Measurements from ENCODE around the gene NPIPB2.
"Not testable (repeated sequence)": the region's sequence is repeated elsewhere in the genome, so short reads cannot be mapped to it uniquely, and the experiment has no call there.

Gene NPIPB2

DNA sequence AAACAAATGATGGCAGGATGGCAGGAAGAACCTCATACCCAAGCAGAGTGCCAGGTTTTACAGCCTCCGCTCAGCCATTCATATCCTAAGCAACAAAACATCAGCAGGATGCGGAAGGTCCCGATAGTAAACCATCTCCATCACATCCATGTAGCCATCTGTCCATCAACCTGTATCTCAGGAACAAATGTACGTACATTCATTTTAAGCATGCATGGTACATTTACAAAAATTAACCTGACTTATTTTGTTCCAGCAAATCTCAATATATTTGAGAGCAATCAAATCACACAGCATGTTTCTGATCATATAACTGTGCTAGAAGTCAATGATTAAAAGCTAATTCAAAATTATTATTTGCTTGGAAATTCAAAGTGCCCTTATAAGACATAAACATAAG is at the start of gene NPIPB2:
NPIPB2 (minus strand) TSS at position 101 of the 400 bp plus-strand sequence; CDS start at position 101, 0 bp downstream.
- DNase-seq = not testable (repeated sequence)

DNA sequence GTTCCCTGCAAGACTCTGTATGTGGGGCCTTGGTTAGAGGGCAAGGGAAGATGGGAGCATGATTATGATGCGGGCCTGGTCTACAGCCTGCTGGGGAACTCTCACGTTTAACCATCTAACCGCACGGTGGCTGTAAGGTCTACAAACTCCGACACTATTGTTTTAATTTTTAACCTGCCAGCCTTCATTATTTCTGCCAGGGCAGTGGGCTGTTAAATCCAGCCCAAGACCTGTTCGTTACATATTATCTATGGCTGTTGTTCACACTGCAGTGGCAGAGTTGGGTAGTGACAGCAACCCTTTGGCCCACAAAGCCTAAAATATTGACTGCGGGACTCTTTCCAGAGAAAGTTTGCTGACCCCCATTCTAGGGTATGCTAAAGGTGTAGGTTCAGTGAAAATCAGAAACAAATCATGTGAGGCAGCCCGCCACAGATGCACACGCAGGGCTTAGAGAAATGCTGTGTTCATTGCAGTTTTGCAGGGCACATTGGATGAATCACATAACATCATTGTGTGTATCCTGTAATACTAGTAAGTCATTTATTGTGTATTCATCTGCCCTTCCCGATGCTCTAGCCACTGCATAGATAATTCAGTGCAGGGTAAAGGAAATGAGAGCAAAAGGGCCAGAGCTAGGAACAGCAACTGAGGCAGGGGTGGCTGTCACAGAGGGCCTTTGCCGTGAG is 49.0 kb upstream of the NPIPB2 start:
- DNase-seq = no peak

DNA sequence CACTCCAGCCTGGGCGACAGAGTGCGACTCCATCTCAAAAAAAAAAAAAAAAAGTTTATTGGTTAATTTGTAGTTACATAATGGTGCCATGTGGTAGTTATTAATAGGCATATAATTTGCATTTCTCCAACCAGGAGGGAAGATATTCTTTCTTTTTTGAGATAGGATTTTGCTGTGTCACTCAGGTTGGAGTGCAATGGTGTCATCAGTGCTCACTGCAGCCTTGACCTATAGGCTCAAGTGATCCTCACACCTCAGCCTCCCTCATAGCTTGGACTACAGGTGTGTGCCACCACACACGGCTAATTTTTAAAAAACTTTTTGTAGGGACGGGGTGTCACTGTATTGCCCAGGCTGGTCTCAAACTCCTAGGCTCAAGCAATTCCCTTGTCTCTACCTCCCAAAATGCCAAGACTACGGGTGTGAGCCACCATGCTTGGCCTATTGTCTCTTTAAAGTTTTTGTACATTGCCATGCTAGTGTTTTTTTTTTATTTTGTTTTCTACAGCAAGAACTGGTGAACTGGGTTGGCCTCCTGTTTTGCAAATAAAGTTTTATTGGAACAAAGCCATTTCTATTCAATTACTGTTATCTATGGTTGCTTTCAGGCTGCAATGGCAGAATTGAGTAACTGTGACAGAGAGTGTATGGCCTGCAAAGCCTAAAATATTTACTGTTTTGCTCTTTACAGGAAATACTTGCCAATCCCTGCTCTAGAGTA is 46.6 kb upstream of the NPIPB2 start:
- DNase-seq = no peak

DNA sequence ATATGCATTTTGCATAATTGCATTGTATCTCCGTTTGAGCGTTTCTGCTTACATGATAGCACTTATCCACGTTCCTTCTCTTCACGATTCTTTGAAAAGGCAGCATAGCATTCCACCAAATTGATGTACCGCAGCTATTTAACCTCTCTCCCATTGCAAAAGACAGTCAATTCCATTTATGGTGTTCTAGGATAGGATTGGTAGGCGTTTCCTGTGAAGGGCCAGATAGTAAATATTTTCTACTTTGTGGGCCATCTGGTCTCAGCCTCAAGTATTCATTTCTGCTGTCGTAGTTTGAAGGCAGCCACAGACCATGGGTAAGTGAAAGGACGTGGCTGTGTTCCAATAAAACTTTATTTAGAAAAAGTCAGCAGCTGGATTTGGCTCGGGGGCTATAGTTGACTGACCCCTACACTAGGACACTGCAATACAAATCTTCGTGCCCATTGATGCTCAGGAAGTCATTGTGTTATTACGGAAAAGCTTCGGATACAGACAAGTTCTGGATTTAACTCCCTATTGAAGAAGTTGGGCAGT is 44.7 kb upstream of the NPIPB2 start:
- DNase-seq = no peak

DNA sequence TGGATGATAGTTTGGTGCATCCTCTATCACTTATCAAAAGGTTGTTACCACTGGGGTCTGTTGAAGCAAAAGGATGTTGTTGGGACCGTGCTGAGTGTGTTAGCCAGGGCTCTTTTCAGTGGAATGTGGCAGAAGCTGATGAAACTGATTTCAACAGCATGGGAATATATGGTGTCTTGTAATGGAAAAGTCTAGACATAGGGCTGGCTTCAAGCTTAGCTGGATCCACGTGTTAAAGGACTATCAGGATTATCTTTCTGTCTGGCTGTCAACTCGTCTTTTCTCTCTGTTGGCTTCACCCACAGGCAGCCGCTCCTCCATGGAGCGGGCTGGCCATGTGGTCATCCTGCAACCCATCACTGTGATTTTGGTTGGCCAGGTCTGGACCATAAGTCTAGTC is 43.4 kb upstream of the NPIPB2 start:
- no peak for DNase-seq

DNA sequence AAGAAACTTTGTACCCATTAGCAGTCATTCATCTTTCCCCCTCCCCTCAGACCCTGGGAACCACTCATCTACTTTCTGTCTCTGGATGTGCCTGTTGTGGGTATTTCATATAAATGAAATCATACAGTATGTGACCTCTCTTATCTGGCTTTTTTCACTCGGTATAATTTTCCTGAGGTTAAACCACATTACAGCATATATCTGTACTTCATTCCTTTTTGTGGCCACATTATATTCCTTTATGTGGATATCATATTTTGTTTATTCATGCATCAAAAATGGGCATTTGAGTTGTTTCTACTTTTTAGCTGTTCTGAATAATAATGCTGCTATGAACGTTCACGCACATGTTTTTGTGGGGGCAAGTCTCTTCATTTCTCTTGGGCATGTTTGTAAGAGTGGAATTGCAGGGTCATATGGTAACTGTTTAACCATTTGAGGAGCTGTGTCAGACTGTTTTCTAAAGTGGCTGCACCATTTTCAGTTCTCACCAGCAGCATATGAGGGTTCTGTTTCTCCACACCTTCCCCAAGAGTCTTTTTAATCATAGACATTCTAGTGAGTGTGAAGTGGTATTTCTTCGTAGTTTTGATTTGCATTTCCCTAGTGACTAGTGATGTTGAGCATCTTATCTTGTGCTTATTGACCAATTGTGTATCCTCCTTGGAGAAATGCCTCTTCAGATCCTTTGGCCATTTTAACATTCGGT is 38.4 kb upstream of the NPIPB2 start:
- no peak for DNase-seq

DNA sequence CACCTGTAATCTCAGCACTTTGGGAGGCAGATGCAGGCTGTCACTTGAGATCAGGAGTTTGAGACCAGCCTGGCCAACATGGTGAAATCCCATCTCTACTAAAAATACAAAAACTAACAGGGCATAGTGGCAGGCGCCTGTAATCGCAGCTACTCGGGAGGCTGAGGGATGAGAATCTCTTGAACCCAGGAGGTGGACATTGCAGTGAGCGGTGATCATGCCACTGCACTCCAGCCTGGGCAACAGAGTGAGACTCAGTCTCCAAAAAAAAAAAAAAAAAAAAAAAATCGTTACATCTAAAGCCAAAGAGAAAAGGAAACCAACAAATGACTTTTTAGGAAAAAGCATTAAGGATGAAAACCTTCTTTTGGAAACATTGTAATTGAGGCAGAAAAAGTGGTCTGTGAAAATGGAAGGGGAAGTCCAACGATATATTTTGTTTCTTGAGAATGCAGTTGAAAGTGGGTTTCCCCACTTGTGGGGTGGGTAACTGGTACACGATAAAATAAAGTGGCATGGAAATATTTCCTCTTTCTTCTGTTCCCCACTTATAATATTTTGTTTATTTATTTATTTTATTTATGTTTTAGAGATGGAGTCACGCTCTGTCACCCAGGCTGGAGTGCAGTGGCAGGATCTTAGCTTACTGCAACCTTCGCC is 37.3 kb upstream of the NPIPB2 start:
- DNase-seq = no peak

DNA sequence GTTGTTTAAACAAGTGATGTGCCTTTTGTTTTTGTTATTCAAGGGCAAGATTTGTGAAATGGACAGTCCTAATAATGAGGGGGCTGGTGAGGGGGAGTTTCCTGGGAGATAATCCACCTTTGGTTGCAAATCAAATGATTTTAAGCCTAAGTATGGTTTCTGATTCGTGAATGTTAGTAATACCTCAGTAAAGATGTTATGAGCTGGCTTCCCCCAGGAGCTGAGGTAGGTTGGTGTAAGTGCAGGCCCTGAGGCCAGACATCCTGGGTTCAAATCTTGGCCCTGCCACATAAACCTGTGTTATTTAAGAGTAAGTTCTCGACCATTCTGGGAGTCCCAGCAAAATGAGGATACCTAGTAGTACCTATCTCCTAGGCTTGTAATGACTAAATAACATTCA is 36.2 kb upstream of the NPIPB2 start:
- DNase-seq = no peak

DNA sequence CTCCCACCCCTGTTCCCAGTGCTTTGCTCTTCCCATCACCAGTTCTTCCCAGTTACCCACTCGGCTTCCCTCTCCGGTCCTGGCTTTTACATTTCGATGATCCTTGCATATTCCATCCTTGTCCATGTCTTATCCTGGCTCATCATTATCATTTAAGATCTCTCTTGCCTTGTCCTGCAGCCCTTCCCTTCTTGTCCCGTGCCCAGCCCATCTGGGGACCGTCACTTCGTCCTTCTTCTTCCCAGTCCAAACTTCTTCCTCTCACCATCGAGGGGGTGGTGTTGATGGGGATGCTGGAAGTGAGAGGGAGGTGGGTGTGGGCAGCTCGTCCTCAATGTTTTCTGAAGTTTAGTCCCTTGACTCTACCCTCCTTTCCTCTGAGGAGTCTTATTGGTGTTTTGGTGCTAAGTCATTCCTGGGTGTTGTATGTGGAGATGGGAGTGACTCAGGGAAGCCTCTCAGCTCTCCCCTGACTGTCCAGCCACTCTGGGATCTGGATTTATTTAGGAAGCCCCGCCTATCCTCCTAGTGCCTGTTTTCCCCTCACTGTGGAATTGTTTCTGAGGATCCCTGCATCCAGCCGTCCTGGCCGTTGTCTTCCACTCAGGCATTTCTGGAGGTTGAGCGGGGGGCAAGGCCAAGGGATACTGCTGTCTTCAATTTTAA is 35.7 kb upstream of the NPIPB2 start:
- no peak for DNase-seq

DNA sequence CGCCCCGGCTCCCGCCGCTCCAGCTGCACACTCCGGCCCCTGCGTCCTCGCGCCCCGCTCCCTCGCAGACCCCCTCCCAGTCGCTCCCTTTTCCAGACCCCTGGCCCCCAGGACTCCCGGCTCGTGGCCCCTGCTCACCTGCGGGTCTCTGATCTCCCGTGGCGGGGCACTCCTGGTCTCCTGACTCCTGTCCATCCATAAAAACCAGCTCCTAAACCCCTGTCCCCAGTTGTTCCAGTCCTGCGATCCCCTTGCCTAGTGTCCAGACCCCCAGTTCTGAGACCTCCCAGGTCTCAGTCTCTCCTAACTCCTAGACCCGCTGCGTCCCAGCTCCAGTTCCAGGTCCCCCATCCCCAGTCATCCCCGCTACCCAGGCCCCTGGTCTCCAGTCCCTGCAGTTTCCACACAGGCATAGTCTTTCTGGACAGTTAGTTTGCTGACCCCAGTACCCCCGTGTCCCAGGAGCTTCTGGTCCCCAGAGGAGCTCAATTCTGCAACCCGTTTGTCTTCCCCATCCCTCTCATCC is 35.1 kb upstream of the NPIPB2 start:
- peak; percentile 26 for DNase-seq

DNA sequence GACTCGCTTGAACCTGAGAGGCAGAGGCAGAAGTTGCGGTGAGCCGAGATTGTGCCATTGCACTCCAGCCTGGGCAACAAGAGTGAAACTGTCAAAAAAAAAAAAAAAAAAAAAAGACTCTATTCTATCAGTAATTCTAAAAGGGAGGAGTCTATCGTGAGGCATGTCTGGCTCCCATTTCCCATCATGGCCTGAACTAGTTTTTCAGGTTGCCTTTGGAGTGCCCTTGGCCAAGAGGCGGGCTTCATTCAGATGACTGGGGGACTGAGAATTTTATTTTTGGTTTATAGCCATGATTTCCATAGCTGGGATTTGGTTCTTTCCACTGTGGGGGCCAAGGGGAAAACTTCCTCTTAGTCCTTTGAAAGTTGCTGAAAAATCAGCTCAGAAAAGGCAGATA is 31.2 kb upstream of the NPIPB2 start:
- no peak for DNase-seq

DNA sequence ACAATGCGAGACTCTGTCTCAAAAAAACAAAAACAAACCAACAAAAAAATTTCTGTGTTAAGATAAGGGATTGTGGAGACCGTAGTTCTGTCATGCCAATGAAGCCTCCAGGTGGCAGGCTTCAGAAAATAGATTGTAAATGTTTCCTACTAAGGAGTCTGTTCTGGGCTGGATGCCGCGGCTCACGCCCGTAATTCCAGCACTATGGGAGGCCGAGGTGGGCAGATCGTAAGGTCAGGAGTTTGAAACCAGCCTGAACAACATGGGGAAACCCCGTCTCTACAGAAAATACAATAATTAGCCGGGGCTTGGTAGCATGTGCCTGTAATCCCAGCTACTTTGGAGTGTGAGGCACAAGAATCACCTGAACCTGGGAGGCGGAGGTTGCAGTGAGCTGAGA is 30.3 kb upstream of the NPIPB2 start:
- DNase-seq = no peak

DNA sequence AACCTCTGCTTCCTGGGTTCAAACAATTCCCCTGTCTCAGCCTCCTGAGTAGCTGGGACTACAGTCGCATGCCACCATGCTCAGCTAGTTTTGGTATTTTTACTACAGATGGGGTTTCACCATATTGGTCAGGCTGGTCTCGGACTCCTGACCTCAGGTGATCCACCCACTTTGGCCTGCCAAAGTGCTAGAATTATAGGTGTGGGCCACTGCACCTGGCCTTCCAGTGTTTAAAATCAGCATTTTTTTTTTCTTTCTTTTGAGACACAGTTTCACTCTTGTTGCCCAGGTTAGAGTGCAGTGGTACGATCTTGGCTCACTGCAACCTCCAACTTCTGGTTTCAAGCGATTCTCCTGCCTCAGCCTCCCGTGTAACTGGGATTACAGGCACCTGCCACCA is 28.4 kb upstream of the NPIPB2 start:
- DNase-seq = not testable (repeated sequence)

DNA sequence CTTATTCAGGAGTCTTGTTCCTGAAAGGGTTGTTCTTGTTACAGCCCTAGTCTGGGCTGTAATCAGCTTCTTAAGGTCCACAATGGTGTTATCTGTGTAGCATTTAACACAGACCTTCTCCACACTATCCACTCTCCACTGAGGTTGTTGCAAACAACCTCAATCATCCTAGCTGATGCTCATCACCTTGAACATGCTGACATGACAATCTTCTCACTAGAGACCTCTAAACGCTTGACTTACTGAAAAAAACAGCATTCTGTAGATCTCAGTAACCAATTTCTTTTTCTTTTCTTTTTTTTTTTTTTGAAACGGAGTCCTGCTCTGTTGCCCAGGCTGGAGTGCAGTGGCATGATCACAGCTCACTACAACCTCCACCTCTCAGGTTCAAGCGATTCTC is 26.7 kb upstream of the NPIPB2 start:
- DNase-seq = no peak

DNA sequence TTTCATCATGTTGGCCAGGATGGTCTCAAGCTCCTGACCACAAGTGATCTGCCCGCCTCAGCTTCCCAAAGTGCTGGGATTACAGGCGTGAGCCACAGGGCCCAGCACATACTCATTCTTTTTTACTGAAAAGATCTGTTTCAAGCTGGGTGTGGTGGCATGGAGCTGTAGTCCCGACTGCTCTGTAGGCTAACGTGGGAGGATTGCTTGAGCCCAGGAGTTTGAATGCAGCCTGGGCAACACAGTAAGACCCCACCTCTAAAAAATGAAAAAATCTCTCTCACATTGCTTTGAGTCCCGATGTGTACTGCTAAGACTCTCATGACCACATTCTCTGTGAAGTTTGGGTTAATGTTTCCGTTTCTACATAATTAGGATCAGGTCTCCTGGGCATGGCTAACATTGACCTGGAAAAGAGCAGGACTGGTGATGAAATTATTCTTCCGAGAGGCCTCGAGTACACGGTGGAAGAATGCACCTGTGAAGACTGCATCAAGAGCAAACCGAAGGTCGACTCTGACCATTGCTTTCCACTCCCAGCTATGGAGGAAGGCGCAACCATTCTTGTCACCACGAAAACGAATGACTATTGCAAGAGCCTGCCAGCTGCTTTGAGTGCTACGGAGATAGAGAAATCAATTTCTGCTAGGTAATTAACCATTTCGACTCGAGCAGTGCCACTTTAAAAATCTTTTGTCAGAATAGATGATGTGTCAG is 25.5 kb upstream of the NPIPB2 start:
- no peak for DNase-seq

DNA sequence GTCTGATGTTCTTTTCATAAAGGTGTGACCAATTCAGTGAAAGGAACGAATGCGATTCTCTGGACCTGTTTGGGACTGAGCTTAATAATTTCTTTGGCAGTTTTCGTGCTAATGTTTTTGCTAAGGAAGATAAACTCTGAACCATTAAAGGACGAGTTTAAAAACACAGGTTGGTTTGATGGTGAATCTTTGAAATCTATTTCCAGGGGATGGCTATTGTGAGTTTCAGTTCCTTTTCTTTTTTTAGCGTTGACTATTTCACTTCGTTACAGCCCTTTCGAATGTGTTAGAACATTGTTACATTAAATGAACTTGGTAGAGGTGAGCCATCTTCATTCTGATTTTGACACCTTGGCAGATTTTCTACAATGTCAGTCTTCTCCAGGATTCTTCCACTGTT is 24.3 kb upstream of the NPIPB2 start:
- no peak for DNase-seq

DNA sequence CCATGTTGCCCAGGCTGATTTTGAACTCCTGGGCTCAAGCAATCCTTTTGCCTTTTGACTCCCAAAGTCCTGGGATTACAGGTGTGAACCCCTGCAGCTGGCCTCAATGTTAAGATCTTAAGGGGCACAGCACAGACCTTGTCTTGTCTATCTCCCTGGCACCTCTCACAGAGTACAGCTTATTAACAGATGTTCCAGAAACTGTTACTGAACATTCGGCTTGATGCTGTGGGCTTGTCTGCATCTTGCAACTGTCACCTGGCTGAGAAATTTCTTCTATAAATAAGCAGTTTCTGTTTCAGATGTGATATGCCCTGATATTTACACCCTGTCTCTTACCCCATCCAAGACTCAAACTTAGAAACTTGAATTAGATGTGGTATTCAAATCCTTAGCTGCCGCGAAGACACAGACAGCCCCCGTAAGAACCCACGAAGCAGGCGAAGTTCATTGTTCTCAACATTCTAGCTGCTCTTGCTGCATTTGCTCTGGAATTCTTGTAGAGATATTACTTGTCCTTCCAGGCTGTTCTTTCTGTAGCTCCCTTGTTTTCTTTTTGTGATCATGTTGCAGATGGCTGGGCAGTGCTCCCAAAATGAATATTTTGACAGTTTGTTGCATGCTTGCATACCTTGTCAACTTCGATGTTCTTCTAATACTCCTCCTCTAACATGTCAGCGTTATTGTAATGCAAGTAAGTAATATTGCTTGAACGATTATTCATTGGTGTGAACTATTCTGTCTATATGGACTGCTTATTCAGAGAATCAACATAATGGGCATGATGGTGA is 23.1 kb upstream of the NPIPB2 start, which contains the start of gene TNFRSF17:
TNFRSF17 (plus strand) TSS at position 450 of the 791 bp plus-strand sequence; CDS start at position 565, 115 bp downstream.
- no peak for DNase-seq

DNA sequence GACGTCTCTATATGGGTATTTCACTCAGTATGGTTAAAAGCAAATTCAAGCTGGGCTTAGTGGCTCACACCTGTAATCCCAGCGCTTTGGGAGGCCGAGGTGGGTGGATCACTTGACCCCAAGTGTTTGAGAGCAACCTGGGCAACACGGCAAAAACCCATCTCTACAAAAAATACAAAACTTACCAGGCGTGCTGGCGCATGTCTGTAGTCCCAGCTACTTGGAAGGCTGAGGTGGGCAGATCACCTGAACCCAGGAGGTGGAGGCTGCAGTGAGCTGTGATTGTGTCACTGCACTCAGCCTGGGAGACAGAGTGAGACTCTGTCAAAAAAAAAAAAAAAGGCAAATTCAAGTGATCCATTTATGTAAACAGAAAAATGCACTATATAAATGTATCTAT is 21.9 kb upstream of the NPIPB2 start:
- no peak for DNase-seq

DNA sequence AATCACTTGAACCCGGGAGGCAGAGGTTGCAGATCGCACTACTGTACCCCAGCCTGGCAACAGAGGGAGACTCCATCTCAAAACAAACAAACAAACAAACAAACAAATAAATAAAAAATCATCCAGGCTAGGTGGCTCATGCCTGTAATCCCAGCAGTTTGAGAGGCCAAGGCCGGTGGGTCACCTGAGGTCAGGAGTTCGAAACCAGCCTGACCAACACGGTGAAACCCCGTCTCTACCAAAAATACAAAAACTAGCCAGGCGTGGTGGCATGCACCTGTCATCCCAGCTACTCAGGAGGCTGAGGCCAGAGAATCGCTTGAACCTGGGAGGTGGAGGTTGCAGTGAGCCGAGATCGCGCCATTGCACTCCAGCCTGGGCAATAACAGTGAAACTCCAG is 21.1 kb upstream of the NPIPB2 start:
- DNase-seq = not testable (repeated sequence)

DNA sequence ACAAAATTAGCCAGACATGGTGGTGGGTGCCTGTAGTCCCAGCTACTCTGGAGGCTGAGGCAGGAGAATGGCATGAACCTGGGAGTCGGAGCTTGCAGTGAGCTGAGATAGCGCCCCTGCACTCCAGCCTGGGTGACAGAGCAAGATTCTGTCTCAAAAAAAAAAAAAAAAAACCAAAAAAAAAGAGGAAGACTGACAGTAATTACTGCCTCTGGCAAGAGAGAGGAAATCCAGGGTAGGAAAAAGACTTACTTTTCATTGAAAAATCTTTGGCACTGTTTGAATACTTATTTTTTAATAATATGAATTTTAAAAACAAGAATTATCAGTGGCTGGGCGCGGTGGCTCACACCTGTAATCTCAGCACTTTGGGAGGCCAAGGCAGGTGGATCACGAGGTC is 20.6 kb upstream of the NPIPB2 start:
- DNase-seq = not testable (repeated sequence)

Data from right hindlimb (tissue), 1 donor.